Testis (tissue), 3 donors: Measurements from ENCODE around the gene FPR1. TPM values are rescaled to one million over a fixed set of nuclear protein-coding genes. Genes with fewer than 3 reads are reported as not detected.
A peak's percentile ranks its signal among the peaks of the same experiment; 100 is the strongest.

ENCODE experiments used
- DNase-seq: peaks from one replicate; pipeline ENCODE4 v3.0.0-alpha.2; 2019
- H3K27ac ChIP-seq, 2 donors: fragments of 200-600 bp; sonication (generic); one replicate each; pipeline ENCODE4 v1.5.1; 2019
- H3K27me3 ChIP-seq: fragments of 200-600 bp; sonication (generic); one replicate; pipeline ENCODE4 v1.5.1; 2019
- H3K36me3 ChIP-seq: fragments of 200-600 bp; sonication (generic); one replicate; pipeline ENCODE4 v1.5.1; 2017; ENCODE audit warnings: low read depth; ENCODE audit errors: missing control alignments
- H3K4me1 ChIP-seq: fragments of 200-600 bp; sonication (generic); one replicate; pipeline ENCODE4 v1.5.1; 2019
- H3K4me3 ChIP-seq, 2 donors: fragments of 200-600 bp; sonication (generic); one replicate each; pipeline ENCODE4 v1.5.1; 2017 to 2019
- H3K9me3 ChIP-seq: fragments of 200-600 bp; sonication (generic); one replicate; pipeline ENCODE4 v1.5.1; 2017
- CTCF ChIP-seq, 3 experiments: fragments of 450-650 bp in 2 of 3; fragments of 200-600 bp in 1 of 3; sonication (generic) in 1 of 3; IDR thresholded peaks; one replicate each; pipeline ENCODE4 v1.5.1; 2016 to 2019; ENCODE audit warnings: antibody characterized with exemption in 3 of 3, mild to moderate bottlenecking in 2 of 3, moderate library complexity in 1 of 3
- POLR2A ChIP-seq: fragments of 450-650 bp; IDR thresholded peaks from one replicate; pipeline ENCODE4 v1.6.1; 2017; ENCODE audit warnings: antibody characterized with exemption, mild to moderate bottlenecking, moderate library complexity
- WGBS, 2 donors: methylation state at CpG; one replicate each; pipeline ENCODE4 v1.1.5; 2018; 5-methylcytosine and 5-hydroxymethylcytosine counted together
- intact Hi-C: fragments of 100-400 bp; cut with DNase I; formaldehyde crosslinking; loops from one replicate; pipeline ENCODE4 v1.15.1; 2023; ENCODE audit warnings: low total_unique reads
- polyA plus RNA-seq: library from polyadenylated mRNA; stranded (reverse); fragments of 350-450 nt; fragmentation: Illumina TruSeq; extraction: RNeasy Lipid Tissue Mini Kit (QIAGEN cat#74804); gene quantifications from one replicate; pipeline ENCODE4 v1.2.3, GENCODE V29; 2014; ENCODE audit warnings: low read depth, low replicate concordance; ENCODE audit not compliant: insufficient read depth
- total RNA-seq, 2 donors: library from RNA; depleted of rRNA; stranded (reverse); fragments of >200 nt; gene quantifications; one replicate each; pipeline ENCODE4 v1.2.3, GENCODE V29; 2016

Gene FPR1
- total and polyA plus RNA-seq, 3 donors from 2014 or later, result 1.4 to 3.5 (median 2.1) TPM

DNA sequence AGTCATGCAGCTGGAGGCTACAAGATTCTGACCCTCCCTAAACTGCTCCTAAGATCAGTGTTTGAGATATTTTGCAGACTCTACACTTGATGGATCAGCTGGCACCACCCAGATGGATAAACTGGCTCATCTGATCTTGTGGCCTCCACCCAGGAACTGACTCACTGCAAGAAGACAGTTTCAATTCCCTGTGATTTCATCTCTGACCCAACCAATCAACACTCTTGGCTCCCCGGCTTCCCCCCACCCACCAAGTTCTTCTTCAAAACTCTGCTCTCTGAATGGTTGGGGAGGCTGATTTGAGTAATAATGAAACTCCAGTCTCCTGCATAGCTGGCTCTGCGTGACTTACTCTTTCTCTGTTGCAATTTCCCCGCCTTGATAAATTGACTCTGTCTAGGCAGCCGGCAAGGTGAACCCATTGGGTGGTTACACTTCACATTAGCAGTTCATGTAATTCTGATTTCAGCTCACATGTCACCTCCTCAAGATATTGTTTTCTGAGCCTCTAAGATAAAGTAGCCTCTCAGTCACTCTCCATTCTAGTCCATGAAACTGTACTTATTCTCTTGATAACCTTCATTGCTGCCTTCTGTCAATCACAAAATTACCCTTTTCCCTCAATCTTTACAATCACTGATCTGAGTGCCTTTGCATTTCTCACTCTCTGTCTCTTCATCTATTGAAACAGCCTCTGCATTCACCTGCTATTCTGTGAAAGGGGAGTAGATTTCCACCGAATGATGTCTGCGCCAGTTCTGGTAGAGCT, 33.4 kb upstream of the FPR1 start:
- intact Hi-C loops, result no loop called here
- peak overlapping the region in 1 of 2 donors; percentile 29 for H3K27ac ChIP-seq
- peak; percentile 49 for DNase-seq

DNA sequence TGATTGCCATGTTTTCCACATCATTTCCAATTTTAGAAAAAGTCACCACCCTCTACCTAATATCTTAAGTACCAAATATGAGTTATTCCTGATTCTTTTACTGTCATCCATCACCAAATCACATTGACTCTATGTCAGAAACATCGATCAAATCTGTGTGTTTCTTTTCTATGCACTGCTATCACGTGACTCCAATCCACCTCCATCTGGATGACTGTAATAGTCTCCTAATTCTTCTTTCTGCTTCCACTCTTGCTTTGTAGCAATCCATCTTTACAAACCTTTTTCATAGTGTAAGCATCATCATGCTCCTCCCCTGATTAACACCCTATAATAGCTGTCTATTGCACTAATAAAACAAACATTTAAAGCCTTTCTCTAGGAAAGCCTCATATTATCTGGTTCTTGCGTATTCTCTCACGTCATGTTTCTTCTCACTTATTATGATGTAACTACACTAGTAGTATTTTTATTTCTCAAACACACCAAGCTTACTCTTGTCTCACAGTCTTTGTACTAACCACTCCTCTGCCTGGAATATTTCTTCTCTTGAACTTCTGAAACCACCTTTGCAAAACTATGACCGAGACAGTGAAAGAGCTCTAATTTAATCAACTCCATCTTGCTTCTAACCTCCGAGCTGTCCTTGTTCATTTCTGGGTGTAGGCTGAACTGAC, 32.6 kb upstream of the FPR1 start:
- H3K4me3 ChIP-seq, result no peak overlapping the region
- peaks cover 7% of the 10 kb centered on the region for H3K4me1 ChIP-seq
- no peaks in the 10 kb centered on the region for H3K9me3 ChIP-seq
- peak overlapping the region in 1 of 2 donors; percentile 26 for H3K27ac ChIP-seq
- H3K27me3 ChIP-seq, result no peaks in the 10 kb centered on the region
- TF ChIP-seq POLR2A, result no peak
- no peak for TF ChIP-seq CTCF (IDR thresholded peaks at IDR 0.05)
- intact Hi-C loops, result no loop called here
- H3K36me3 ChIP-seq, result no peaks in the 10 kb centered on the region
- no peak for DNase-seq
- WGBS, 2 donors, result 58 to 65% methylated on average over 6 of the region's 6 CpGs

More for the DNA sequence above, 33.4 kb upstream of the FPR1 start:
- peaks cover 7% of the 10 kb centered on the region for H3K4me1 ChIP-seq
- no peak overlapping the region for H3K4me3 ChIP-seq
- TF ChIP-seq CTCF (IDR thresholded peaks at IDR 0.05) (no peak), POLR2A (no peak)
- 70 to 87% methylated on average over 6 of the region's 6 CpGs for WGBS, 2 donors
- H3K36me3 ChIP-seq, result no peaks in the 10 kb centered on the region
- no peaks in the 10 kb centered on the region for H3K27me3 ChIP-seq
- H3K9me3 ChIP-seq, result no peaks in the 10 kb centered on the region

DNA sequence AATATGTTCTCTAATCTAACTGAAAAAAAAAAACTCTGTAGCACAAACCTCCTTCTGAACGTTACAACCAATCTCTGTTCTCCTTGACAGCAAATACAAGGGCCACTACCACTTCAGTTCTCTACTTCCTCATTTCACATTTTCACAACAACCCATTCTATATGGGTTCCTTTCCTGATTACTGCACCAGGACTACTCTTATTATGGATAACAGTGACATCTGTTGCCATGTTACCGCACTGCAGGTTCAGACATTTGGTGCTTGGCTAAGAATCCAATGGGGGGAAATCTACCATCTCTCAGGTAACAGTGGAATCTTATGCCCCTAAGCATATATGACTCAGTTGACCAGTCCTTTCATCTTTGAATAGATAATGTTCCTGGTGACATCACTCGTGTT, 31.7 kb upstream of the FPR1 start:
- WGBS, 2 donors, result 50 to 74% methylated on average over 3 of the region's 3 CpGs
- Histone ChIP-seq H3K27ac (no peak overlapping the region), H3K4me1 (peaks cover 8% of the 10 kb centered on the region), H3K27me3 (no peaks in the 10 kb centered on the region), H3K36me3 (no peaks in the 10 kb centered on the region), H3K9me3 (no peaks in the 10 kb centered on the region), H3K4me3 (no peak overlapping the region)
- no peak for DNase-seq
- TF ChIP-seq POLR2A (no peak), CTCF (IDR thresholded peaks at IDR 0.05) (no peak)
- intact Hi-C loops, result no loop called here

DNA sequence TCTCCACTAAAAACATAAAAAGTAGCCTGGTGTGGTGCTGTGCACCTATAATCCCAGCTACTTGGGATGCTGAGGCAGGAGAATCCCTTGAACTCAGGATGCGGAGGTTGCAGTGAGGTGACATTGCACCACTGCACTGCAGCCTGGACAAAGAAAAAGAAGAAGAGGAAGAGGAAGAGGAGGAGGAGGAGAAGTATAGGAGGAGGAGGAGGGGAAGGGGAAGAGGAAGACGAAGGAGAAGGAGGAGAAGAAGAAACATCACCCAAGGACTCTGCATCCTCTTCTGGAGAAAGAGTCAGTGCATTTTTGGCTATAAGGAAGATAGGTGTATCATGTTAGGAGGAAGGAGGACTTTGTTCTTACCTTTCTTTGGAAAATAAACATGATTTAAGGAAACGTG, 30.3 kb upstream of the FPR1 start:
- peaks cover 10% of the 10 kb centered on the region for H3K4me1 ChIP-seq
- intact Hi-C loops, result no loop called here
- DNase-seq, result no peak
- H3K36me3 ChIP-seq, result no peaks in the 10 kb centered on the region
- H3K27ac ChIP-seq, result no peak overlapping the region
- no peak for TF ChIP-seq CTCF (IDR thresholded peaks at IDR 0.05)
- no peak for TF ChIP-seq POLR2A
- no peaks in the 10 kb centered on the region for H3K9me3 ChIP-seq
- H3K4me3 ChIP-seq, result no peak overlapping the region
- H3K27me3 ChIP-seq, result no peaks in the 10 kb centered on the region
- WGBS, 2 donors, result 74 to 75% methylated on average over 3 of the region's 3 CpGs
